A673 (cell line): ENCODE results near the gene SMIM12.

Experiments used
- CTCF ChIP-seq: fragments of 300-800, 200-600 bp; sonication (generic); conservative IDR thresholded peaks from 2 replicates; pipeline ENCODE4 v1.5.1; 2017; ENCODE audit warnings: low read depth, mild to moderate bottlenecking, antibody characterized with exemption, low read length, moderate library complexity, mixed read lengths
- EZH2 ChIP-seq: fragments of 200-600 bp; sonication (generic); IDR thresholded peaks from 2 replicates; pipeline ENCODE4 v1.6.1; 2017; ENCODE audit warnings: borderline replicate concordance, low read depth, mild to moderate bottlenecking, mixed read lengths, antibody characterized with exemption, low read length; ENCODE audit not compliant: poor library complexity, severe bottlenecking

GRCh38 chr1:34869760-34870159 is 10.2 kb upstream of the SMIM12 start:
- TF ChIP-seq CTCF, result no peak
- no peak for TF ChIP-seq EZH2
